Left renal pelvis (tissue), 4 donors: Measurements from ENCODE around the gene ZNF160. TPM values are rescaled to one million over a fixed set of nuclear protein-coding genes. Genes with fewer than 3 reads are reported as not detected.
"Not testable (repeated sequence)": the region's sequence is repeated elsewhere in the genome, so short reads cannot be mapped to it uniquely, and the experiment has no call there.

Source experiments
- DNase-seq, 4 donors: peaks; one replicate each; pipeline ENCODE4 v3.0.0-alpha.2; 2013; ENCODE audit warnings: low read depth in 4 of 4, low spot score in 3 of 4
- polyA plus RNA-seq, 4 donors: library from polyadenylated mRNA; unstranded; fragments of 120-200 nt; gene quantifications; one replicate each; pipeline ENCODE4 v1.2.1, GENCODE V29; 2013; ENCODE audit not compliant: insufficient read length in 4 of 4

ZNF160 gene
- 10 to 100 TPM; 29.1 to 65.9 (median 44.3) TPM for polyA plus RNA-seq

- DNase-seq = peak; percentile 91 to 95 (median 94)
These were observed at the start of gene ZNF160 for GRCh38 chr19:53103234-53104203. ZNF160 (minus strand) TSS chr19:53103422; CDS start chr19:53086276, 17,146 bp downstream.

GRCh38 chr19:53147645-53148044 is 44.4 kb upstream of the ZNF160 start:
- no peak for DNase-seq

GRCh38 chr19:53140351-53140750 is 37.1 kb upstream of the ZNF160 start:
- no peak for DNase-seq

- no peak for DNase-seq
These were observed 33.2 kb upstream of the ZNF160 start for GRCh38 chr19:53136432-53136831.

- peak; percentile 67 to 84 (median 77) for DNase-seq
These were observed 29.1 kb upstream of the ZNF160 start, which contains the start of gene ZNF415 for GRCh38 chr19:53132141-53132991. ZNF415 (minus strand) TSS chr19:53132910; CDS start chr19:53122676, 10,234 bp downstream.

- no peak for DNase-seq
These were observed 28.5 kb upstream of the ZNF160 start for GRCh38 chr19:53131727-53132126.

- DNase-seq = no peak
These were observed 27.9 kb upstream of the ZNF160 start for GRCh38 chr19:53131085-53131590.

GRCh38 chr19:53130506-53130905 is 27.3 kb upstream of the ZNF160 start:
- DNase-seq = no peak

GRCh38 chr19:53126733-53127526 is 23.7 kb upstream of the ZNF160 start:
- DNase-seq = not testable (repeated sequence)

GRCh38 chr19:53123400-53123799 is 20.2 kb upstream of the ZNF160 start:
- DNase-seq = no peak

GRCh38 chr19:53112286-53112685 is 9.1 kb upstream of the ZNF160 start:
- no peak for DNase-seq

- no peak for DNase-seq
These were observed 6.3 kb upstream of the ZNF160 start for GRCh38 chr19:53109527-53109926.

GRCh38 chr19:53102756-53103233 is 427 bp downstream of the ZNF160 start:
- DNase-seq = peak in 1 of 4 donors; percentile 14

GRCh38 chr19:53102206-53102755 is 941 bp downstream of the ZNF160 start:
- DNase-seq = no peak

GRCh38 chr19:53101518-53101917 is 1.7 kb downstream of the ZNF160 start:
- DNase-seq = no peak

- DNase-seq = not testable (repeated sequence)
These were observed 4.7 kb downstream of the ZNF160 start for GRCh38 chr19:53098570-53098969.

- DNase-seq = not testable (repeated sequence)
These were observed 6.1 kb downstream of the ZNF160 start for GRCh38 chr19:53096982-53097690.

GRCh38 chr19:53096579-53096978 is 6.6 kb downstream of the ZNF160 start:
- DNase-seq = not testable (repeated sequence)
